Activated T-cell treated with anti-CD3 and anti-CD28 coated beads, Interleukin-2, amount 50 U/mL, for 72 hours (primary cell): ENCODE results near the gene NTRK3. TPM values are rescaled to one million over a fixed set of nuclear protein-coding genes. Genes with fewer than 3 reads are reported as not detected.

ENCODE experiments used
- ATAC-seq, 2 donors: fragments of 150-1000 bp; cut with Tn5 transposase; replicated peaks in 1 of 2; 2 replicates each; pipeline ENCODE4 v1.10.0; 2021; ENCODE audit warnings: moderate library complexity in 2 of 2, mild to moderate bottlenecking in 1 of 2
- DNase-seq, 2 donors: peaks; one replicate each; pipeline ENCODE4 v3.0.0; 2021 to 2022; ENCODE audit warnings: mixed read lengths in 1 of 2
- H3K27ac Mint-ChIP-seq: one replicate; pipeline ENCODE4 v1.8.0; 2022; ENCODE audit warnings: mild to moderate bottlenecking, moderate library complexity, mixed read lengths
- H3K27me3 Mint-ChIP-seq: one replicate; pipeline ENCODE4 v1.8.0; 2022; ENCODE audit warnings: low read depth, mixed read lengths
- H3K36me3 Mint-ChIP-seq, 2 donors: one replicate each; pipeline ENCODE4 v1.8.0; 2022; ENCODE audit warnings: mixed read lengths in 2 of 2, mild to moderate bottlenecking in 1 of 2; ENCODE audit not compliant: insufficient read depth in 2 of 2
- H3K4me1 Mint-ChIP-seq: one replicate; pipeline ENCODE4 v1.8.0; 2022; ENCODE audit warnings: low read depth, mixed read lengths
- H3K4me3 Mint-ChIP-seq, 2 donors: one replicate each; pipeline ENCODE4 v1.8.0; 2022; ENCODE audit warnings: mild to moderate bottlenecking in 2 of 2, mixed read lengths in 2 of 2, moderate library complexity in 2 of 2
- H3K9me3 Mint-ChIP-seq, 2 donors: one replicate each; pipeline ENCODE4 v1.8.0; 2022; ENCODE audit warnings: mixed read lengths in 2 of 2
- total RNA-seq, 2 donors: library from RNA; stranded (reverse); gene quantifications; one replicate each; pipeline ENCODE4 v1.2.3, GENCODE V29; 2022

NTRK3 gene
- total RNA-seq, 2 donors from 2014 or later, result 4.2 to 8.9 TPM

GRCh38 chr15:88233921-88234320 is 22.6 kb downstream of the NTRK3 start:
- Mint-ChIP-seq H3K36me3 (no peaks in the 10 kb centered on the region), H3K27me3 (peaks cover 19% of the 10 kb centered on the region), H3K9me3 (no peaks in the 10 kb centered on the region), H3K4me1 (no peaks in the 10 kb centered on the region), H3K4me3 (no peak overlapping the region), H3K27ac (no peak overlapping the region)
- ATAC-seq, result no peak
- no peak for DNase-seq

- Mint-ChIP-seq H3K4me1 (no peaks in the 10 kb centered on the region), H3K4me3 (no peak overlapping the region), H3K36me3 (no peaks in the 10 kb centered on the region), H3K9me3 (no peaks in the 10 kb centered on the region), H3K27ac (no peak overlapping the region), H3K27me3 (peaks cover 30% of the 10 kb centered on the region)
- DNase-seq, result no peak
- ATAC-seq, result no peak
Observed at GRCh38 chr15:88232771-88233201, 23.8 kb downstream of the NTRK3 start.

DNA sequence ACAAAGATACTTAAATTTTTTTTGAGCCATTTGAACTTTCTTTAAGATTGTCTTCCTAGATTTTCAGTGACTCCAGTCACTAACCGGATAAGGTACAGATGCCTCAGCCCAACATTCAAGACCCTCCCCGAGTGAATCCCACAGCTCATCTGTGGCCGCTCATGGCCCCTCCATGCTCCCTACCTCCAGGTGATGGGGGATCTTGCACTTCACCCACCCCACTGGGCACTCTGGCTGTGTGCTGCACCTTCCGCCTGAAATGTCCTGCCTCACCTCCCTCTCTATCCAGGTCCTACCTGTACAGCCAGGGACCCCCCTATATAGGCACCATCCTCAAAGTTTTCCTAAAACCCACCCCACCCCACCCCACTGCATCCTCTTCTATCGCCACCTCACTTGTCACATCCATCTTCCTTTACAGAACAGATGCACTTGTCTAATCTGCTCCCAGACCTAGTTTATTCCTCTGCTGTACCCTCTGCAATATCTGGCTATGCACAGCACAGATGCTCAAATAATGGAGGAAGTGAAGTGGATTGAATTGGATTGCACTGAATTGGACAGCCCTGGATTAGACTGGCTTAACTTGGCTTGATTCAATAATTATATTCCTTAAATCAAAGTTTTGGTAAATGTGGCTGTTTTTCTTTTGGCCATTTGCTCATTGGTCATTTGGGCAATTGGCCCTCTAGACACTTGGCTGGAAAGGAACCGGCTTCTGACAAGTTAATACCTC is 24.5 kb downstream of the NTRK3 start:
- Mint-ChIP-seq H3K4me3 (no peak overlapping the region), H3K27ac (no peak overlapping the region), H3K9me3 (no peaks in the 10 kb centered on the region), H3K4me1 (no peaks in the 10 kb centered on the region), H3K27me3 (peaks cover 32% of the 10 kb centered on the region), H3K36me3 (no peaks in the 10 kb centered on the region)
- no peak for DNase-seq
- ATAC-seq, result no peak

- Mint-ChIP-seq H3K4me3 (no peak overlapping the region), H3K36me3 (no peaks in the 10 kb centered on the region), H3K4me1 (no peaks in the 10 kb centered on the region), H3K27me3 (peaks cover 29% of the 10 kb centered on the region), H3K27ac (no peak overlapping the region), H3K9me3 (no peaks in the 10 kb centered on the region)
- no peak for DNase-seq
- ATAC-seq, result no peak
Observed at GRCh38 chr15:88230823-88231222, 25.7 kb downstream of the NTRK3 start.

GRCh38 chr15:88225461-88225860 is 31.1 kb downstream of the NTRK3 start:
- Mint-ChIP-seq H3K9me3 (no peaks in the 10 kb centered on the region), H3K36me3 (no peaks in the 10 kb centered on the region), H3K27ac (no peak overlapping the region), H3K4me3 (no peak overlapping the region), H3K27me3 (peaks cover 20% of the 10 kb centered on the region), H3K4me1 (no peaks in the 10 kb centered on the region)
- DNase-seq (no peak), ATAC-seq (no peak)

- Mint-ChIP-seq H3K4me3 (no peak overlapping the region), H3K27ac (no peak overlapping the region), H3K27me3 (peaks cover 12% of the 10 kb centered on the region), H3K4me1 (no peaks in the 10 kb centered on the region), H3K9me3 (no peaks in the 10 kb centered on the region), H3K36me3 (no peaks in the 10 kb centered on the region)
- DNase-seq, result no peak
- no peak for ATAC-seq
Observed at GRCh38 chr15:88223084-88223483, 33.5 kb downstream of the NTRK3 start.

GRCh38 chr15:88221836-88222235 is 34.7 kb downstream of the NTRK3 start:
- no peaks in the 10 kb centered on the region for H3K4me1 Mint-ChIP-seq
- ATAC-seq (no peak), DNase-seq (no peak)
- peaks cover 7% of the 10 kb centered on the region for H3K27me3 Mint-ChIP-seq
- no peaks in the 10 kb centered on the region for H3K36me3 Mint-ChIP-seq
- no peak overlapping the region for H3K4me3 Mint-ChIP-seq
- H3K9me3 Mint-ChIP-seq, result no peaks in the 10 kb centered on the region
- H3K27ac Mint-ChIP-seq, result no peak overlapping the region

GRCh38 chr15:88220443-88221335 is 35.9 kb downstream of the NTRK3 start:
- Mint-ChIP-seq H3K9me3 (no peaks in the 10 kb centered on the region), H3K27me3 (peaks cover 6% of the 10 kb centered on the region), H3K27ac (no peak overlapping the region), H3K4me3 (no peak overlapping the region), H3K36me3 (no peaks in the 10 kb centered on the region), H3K4me1 (no peaks in the 10 kb centered on the region)
- DNase-seq, result no peak
- ATAC-seq, result no peak

DNA sequence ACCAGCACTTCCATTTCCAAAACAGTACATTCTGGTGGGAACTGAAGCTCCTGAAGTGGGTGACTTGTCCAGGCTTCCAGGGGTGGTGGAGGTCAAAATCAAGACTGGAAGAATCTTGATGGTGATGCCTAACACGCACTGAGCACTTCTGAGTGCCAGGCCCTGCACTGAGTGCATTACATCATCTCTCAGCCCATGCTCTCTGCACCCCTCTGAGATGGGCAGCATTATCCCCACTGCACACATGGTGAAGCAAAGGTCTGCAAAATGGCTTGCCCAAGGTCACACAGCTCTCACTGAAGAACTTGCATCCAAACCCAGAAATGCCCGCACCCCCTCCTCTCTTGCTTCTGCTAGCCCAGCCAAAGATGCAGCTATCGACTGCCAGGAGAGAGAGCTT is 36.9 kb downstream of the NTRK3 start:
- H3K36me3 Mint-ChIP-seq, result no peaks in the 10 kb centered on the region
- no peaks in the 10 kb centered on the region for H3K4me1 Mint-ChIP-seq
- H3K27me3 Mint-ChIP-seq, result no peaks in the 10 kb centered on the region
- DNase-seq (no peak), ATAC-seq (no peak)
- no peak overlapping the region for H3K4me3 Mint-ChIP-seq
- no peaks in the 10 kb centered on the region for H3K9me3 Mint-ChIP-seq
- H3K27ac Mint-ChIP-seq, result no peak overlapping the region

DNA sequence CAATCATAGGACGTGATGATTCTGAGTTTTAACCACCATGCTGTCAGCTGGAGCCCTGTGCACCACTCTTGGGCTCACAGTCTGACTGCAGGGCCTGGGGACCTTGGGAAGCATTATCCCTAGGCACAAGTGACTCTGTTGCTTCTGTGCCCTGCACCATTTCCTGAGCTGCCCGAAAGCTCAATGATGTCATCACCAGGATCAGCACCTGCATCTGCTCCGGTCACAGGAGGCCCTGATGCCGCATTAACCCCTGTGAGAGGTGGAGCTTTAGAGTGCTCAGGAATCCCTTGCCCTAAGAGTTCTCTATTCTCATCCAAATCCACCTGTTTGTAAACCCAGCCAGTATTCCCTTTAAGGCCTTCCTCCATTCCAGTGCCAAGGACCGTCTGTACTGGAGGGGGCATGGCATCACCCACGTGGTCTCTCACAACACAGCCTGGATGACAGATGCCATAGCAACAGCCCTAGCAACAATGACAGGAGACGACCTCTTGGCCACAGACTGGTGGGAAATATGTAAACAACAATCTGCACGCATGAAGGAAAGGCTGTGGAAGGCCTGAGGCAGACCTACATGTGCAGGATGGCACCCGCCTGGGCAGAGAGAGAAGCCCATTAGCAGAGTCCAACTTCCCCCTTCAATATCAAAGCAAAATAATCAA is 37.9 kb downstream of the NTRK3 start:
- Mint-ChIP-seq H3K9me3 (no peaks in the 10 kb centered on the region), H3K27ac (no peak overlapping the region), H3K4me1 (no peaks in the 10 kb centered on the region), H3K36me3 (no peaks in the 10 kb centered on the region), H3K4me3 (no peak overlapping the region), H3K27me3 (no peaks in the 10 kb centered on the region)
- DNase-seq, result no peak
- no peak for ATAC-seq

GRCh38 chr15:88215066-88215648 is 41.4 kb downstream of the NTRK3 start:
- Mint-ChIP-seq H3K36me3 (no peaks in the 10 kb centered on the region), H3K27ac (no peak overlapping the region), H3K27me3 (no peaks in the 10 kb centered on the region), H3K9me3 (no peaks in the 10 kb centered on the region), H3K4me1 (no peaks in the 10 kb centered on the region), H3K4me3 (no peak overlapping the region)
- ATAC-seq, result no peak
- no peak for DNase-seq

DNA sequence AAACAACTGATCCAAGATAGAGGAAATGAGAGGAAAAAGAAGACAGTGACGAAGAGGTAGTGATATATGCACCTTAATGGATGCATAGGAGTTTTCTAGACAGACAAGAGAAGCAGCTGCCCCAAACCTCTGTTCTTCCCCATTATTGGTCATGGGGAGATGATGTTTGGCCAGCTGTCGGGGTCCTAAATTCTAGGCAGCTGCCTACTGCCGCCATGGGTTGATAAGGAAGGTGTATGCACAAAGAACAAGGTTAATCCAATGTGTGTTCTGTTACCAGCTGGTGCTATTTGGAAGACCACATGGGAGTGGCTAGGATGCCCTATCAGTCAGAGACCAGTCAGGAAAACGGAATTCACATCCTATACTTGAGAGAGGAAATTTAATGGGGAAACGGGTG is 47.4 kb downstream of the NTRK3 start:
- H3K27ac Mint-ChIP-seq, result no peak overlapping the region
- H3K27me3 Mint-ChIP-seq, result peaks cover 10% of the 10 kb centered on the region
- no peaks in the 10 kb centered on the region for H3K9me3 Mint-ChIP-seq
- no peaks in the 10 kb centered on the region for H3K36me3 Mint-ChIP-seq
- H3K4me3 Mint-ChIP-seq, result no peak overlapping the region
- DNase-seq (no peak), ATAC-seq (no peak)
- no peaks in the 10 kb centered on the region for H3K4me1 Mint-ChIP-seq

DNA sequence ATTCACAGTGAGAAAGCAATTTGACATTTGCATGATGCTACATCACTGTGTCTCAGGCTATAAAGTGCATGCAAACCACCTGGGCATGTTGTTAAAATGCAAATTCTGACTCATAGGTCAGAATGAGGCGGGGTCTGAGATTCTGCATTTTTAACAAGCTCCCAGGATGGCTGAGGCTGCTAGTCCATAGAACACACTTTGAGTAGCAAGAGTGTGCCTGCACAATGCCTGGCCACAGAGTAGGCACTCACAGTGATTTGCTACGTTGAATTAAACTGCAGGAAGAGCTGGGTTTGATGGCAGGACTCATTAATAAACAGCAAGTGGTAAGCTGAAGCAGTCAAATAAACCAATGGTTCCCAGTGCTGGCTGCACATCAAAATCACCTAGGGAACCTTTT is 48.1 kb downstream of the NTRK3 start:
- Mint-ChIP-seq H3K4me1 (no peaks in the 10 kb centered on the region), H3K27me3 (peaks cover 10% of the 10 kb centered on the region), H3K27ac (no peak overlapping the region), H3K4me3 (no peak overlapping the region), H3K36me3 (no peaks in the 10 kb centered on the region), H3K9me3 (no peaks in the 10 kb centered on the region)
- ATAC-seq (no peak), DNase-seq (no peak)
